WTC11 (cell line): ENCODE results near the gene ACSF3. TPM values are rescaled to one million over a fixed set of nuclear protein-coding genes. Genes with fewer than 3 reads are reported as not detected.

ENCODE experiments used
- ATAC-seq: fragments of 200-7000 bp; cut with Tn5 transposase; 2 replicates; pipeline ENCODE4 v1.10.0; 2021; ENCODE audit warnings: mild to moderate bottlenecking, moderate library complexity
- CTCF ChIA-PET: fragments of 300-600 bp; sonication (Branson Sonifier 250); formaldehyde crosslinking; loops from one replicate; lab custom pipeline; 2021; ENCODE audit warnings: antibody characterized with exemption; lab: Charles Lee
- POLR2A ChIA-PET: fragments of 350-600 bp; sonication (Branson Sonifier 250); formaldehyde crosslinking; loops from one replicate; lab custom pipeline; 2021; ENCODE audit warnings: antibody characterized with exemption; lab: Charles Lee
- DNase-seq: peaks from one replicate; pipeline ENCODE4 v3.0.0; 2021; ENCODE audit warnings: low spot score
- H3K27ac Mint-ChIP-seq: 2 replicates; pipeline ENCODE4 v1.8.0; 2021; ENCODE audit warnings: mixed read lengths
- H3K27me3 Mint-ChIP-seq: 2 replicates; pipeline ENCODE4 v1.8.0; 2021; ENCODE audit warnings: low read depth, mild to moderate bottlenecking, moderate library complexity, mixed read lengths
- H3K36me3 Mint-ChIP-seq: 2 replicates; pipeline ENCODE4 v1.8.0; 2021; ENCODE audit warnings: mixed read lengths
- H3K4me1 Mint-ChIP-seq: 2 replicates; pipeline ENCODE4 v1.8.0; 2022; ENCODE audit warnings: mixed read lengths
- H3K4me3 Mint-ChIP-seq: 2 replicates; pipeline ENCODE4 v1.8.0; 2021; ENCODE audit warnings: mild to moderate bottlenecking, moderate library complexity, mixed read lengths
- H3K9me3 Mint-ChIP-seq: 2 replicates; pipeline ENCODE4 v1.8.0; 2021; ENCODE audit warnings: mixed read lengths
- GABPB1 ChIP-seq: sonication (generic); formaldehyde crosslinking; IDR thresholded peaks from 2 replicates; pipeline ENCODE4 v1.8.1; 2023; ENCODE audit warnings: mild to moderate bottlenecking, missing genetic modification reagents
- HMGA2 ChIP-seq: fragments of 250-450 bp; sonication (Bioruptor Pico); IDR thresholded peaks from 2 replicates; pipeline ENCODE4 v1.4.0; 2021; ENCODE audit warnings: mild to moderate bottlenecking, moderate library complexity
- NFE2L1 ChIP-seq: sonication (generic); formaldehyde crosslinking; IDR thresholded peaks from 2 replicates; pipeline ENCODE4 v1.8.1; 2023; ENCODE audit warnings: missing genetic modification reagents
- PRDM15 ChIP-seq: sonication (generic); formaldehyde crosslinking; IDR thresholded peaks from 2 replicates; pipeline ENCODE4 v1.8.0; 2022; ENCODE audit warnings: missing genetic modification reagents
- RELA ChIP-seq: sonication (generic); formaldehyde crosslinking; IDR thresholded peaks from 2 replicates; pipeline ENCODE4 v1.8.1; 2022; ENCODE audit warnings: missing genetic modification reagents, mild to moderate bottlenecking, borderline replicate concordance
- SP1 ChIP-seq: sonication (generic); formaldehyde crosslinking; conservative IDR thresholded peaks from 2 replicates; pipeline ENCODE4 v1.8.1; 2022; ENCODE audit warnings: missing genetic modification reagents
- TEAD1 ChIP-seq: sonication (generic); formaldehyde crosslinking; IDR thresholded peaks from 2 replicates; pipeline ENCODE4 v1.8.0; 2022; ENCODE audit warnings: mild to moderate bottlenecking, missing genetic modification reagents
- USF1 ChIP-seq: sonication (generic); formaldehyde crosslinking; IDR thresholded peaks from 2 replicates; pipeline ENCODE4 v1.8.0; 2022; ENCODE audit warnings: mild to moderate bottlenecking, missing genetic modification reagents
- ZNF263 ChIP-seq: sonication (generic); formaldehyde crosslinking; IDR thresholded peaks from 2 replicates; pipeline ENCODE4 v1.8.1; 2022; ENCODE audit warnings: low read depth, mild to moderate bottlenecking, moderate library complexity, missing genetic modification reagents
- ZNF396 ChIP-seq: fragments of 250-450 bp; sonication (Bioruptor Pico); IDR thresholded peaks from 2 replicates; pipeline ENCODE4 v1.8.0; 2021; ENCODE audit warnings: mild to moderate bottlenecking, moderate library complexity, borderline replicate concordance
- ZNF512 ChIP-seq: sonication (generic); formaldehyde crosslinking; IDR thresholded peaks from 2 replicates; pipeline ENCODE4 v1.8.1; 2022; ENCODE audit warnings: missing genetic modification reagents, borderline replicate concordance
- ZSCAN18 ChIP-seq: fragments of 250-450 bp; sonication (Bioruptor Pico); IDR thresholded peaks from 2 replicates; pipeline ENCODE4 v2.1.2; 2022; ENCODE audit warnings: mild to moderate bottlenecking, moderate library complexity
- total RNA-seq: library from RNA; stranded (reverse); gene quantifications from 3 replicates; pipeline ENCODE4 v1.2.3, GENCODE V29; 2021

The ACSF3 gene
- total RNA-seq, 1 experiment from 2014 or later, result 22.9 TPM

- TF ChIP-seq USF1 (CRISPR knock-in tag) (peak; percentile 48; the same call in 1 of the 2 replicates), GABPB1 (CRISPR knock-in tag) (0 out of 2 replicates have a peak, but pooled peaks have one; percentile 33), ZNF396 (CRISPR knock-in tag) (no peak)
Observed at GRCh38 chr16:89171216-89172170, 77.8 kb downstream of the ACSF3 start, which contains the start of gene CDH15 (continued).

- no peaks in the 10 kb centered on the region for H3K9me3 Mint-ChIP-seq
- TF ChIP-seq PRDM15 (CRISPR knock-in tag), result no peak
- TF ChIP-seq, all 79 proteins: peak for 0
- no peak for ATAC-seq
Observed at GRCh38 chr16:89172171-89172527, 78.5 kb downstream of the ACSF3 start.

GRCh38 chr16:89172528-89173173 is 79.0 kb downstream of the ACSF3 start:
- no peaks in the 10 kb centered on the region for H3K36me3 Mint-ChIP-seq
- ChIA-PET CTCF (interaction anchor here (1.6 to 2.8 kb wide), 3 partner anchors 11 to 360 kb away, joined by 6 to 14 read pairs (median 9); partner anchors contain the start of gene APRT), POLR2A (interaction anchor here (1.6 kb wide), 1 partner anchor 27 kb away, joined by 4 read pairs; no protein-coding TSS in a partner anchor)
- no peak for TF ChIP-seq ZNF263
- no peak for TF ChIP-seq ZNF512 (CRISPR knock-in tag)
- TF ChIP-seq NFE2L1 (CRISPR knock-in tag), result no peak
- TF ChIP-seq HMGA2 (CRISPR knock-in tag), result no peak
- no peak for TF ChIP-seq ZSCAN18
- no peak for TF ChIP-seq RELA (CRISPR knock-in tag)
- no peak for TF ChIP-seq TEAD1 (CRISPR knock-in tag)
- no peak for TF ChIP-seq SP1 (CRISPR knock-in tag)
- no peak overlapping the region for H3K27ac Mint-ChIP-seq
- H3K27me3 Mint-ChIP-seq, result peaks cover 6% of the 10 kb centered on the region; the same call in 1 of the 2 replicates
- no peak for ATAC-seq
- no peak overlapping the region for H3K4me3 Mint-ChIP-seq
- H3K4me1 Mint-ChIP-seq, result peaks cover 14% of the 10 kb centered on the region
- H3K9me3 Mint-ChIP-seq, result no peaks in the 10 kb centered on the region
- no peak for DNase-seq

More at GRCh38 chr16:89172171-89172527, 78.5 kb downstream of the ACSF3 start:
- POLR2A ChIA-PET, result no interaction called here
- H3K27me3 Mint-ChIP-seq, result peaks cover 6% of the 10 kb centered on the region; the same call in 1 of the 2 replicates
- H3K27ac Mint-ChIP-seq, result no peak overlapping the region
- DNase-seq, result no peak
- no peaks in the 10 kb centered on the region for H3K36me3 Mint-ChIP-seq
- CTCF ChIA-PET, result interaction anchor here (2.2 kb wide), 1 partner anchor 21 kb away, joined by 14 read pairs; no protein-coding TSS in a partner anchor
- H3K4me1 Mint-ChIP-seq, result peaks cover 14% of the 10 kb centered on the region
- H3K4me3 Mint-ChIP-seq, result no peak overlapping the region
